Mucosa of rectum (tissue), 2 donors: ENCODE data around the gene BAIAP2.
A peak's percentile ranks its signal among the peaks of the same experiment; 100 is the strongest.

Experiments
- H3K27ac ChIP-seq, 2 donors: one replicate each; pipeline ENCODE4 v1.7.0; 2013; ENCODE audit warnings: inconsistent platforms in 2 of 2, low read depth in 2 of 2, low read length in 2 of 2
- H3K27me3 ChIP-seq, 2 donors: one replicate each; pipeline ENCODE4 v1.7.0; 2013; ENCODE audit warnings: low read length in 2 of 2; ENCODE audit not compliant: control insufficient read depth in 2 of 2, insufficient read depth in 2 of 2
- H3K36me3 ChIP-seq, 2 donors: one replicate each; pipeline ENCODE4 v1.7.0; 2013; ENCODE audit warnings: low read length in 2 of 2; ENCODE audit not compliant: control insufficient read depth in 2 of 2, insufficient read depth in 2 of 2
- H3K4me1 ChIP-seq, 2 donors: one replicate each; pipeline ENCODE4 v1.7.0; 2013; ENCODE audit warnings: low read length in 2 of 2, mild to moderate bottlenecking in 1 of 2; ENCODE audit not compliant: control insufficient read depth in 2 of 2, insufficient read depth in 2 of 2
- H3K4me3 ChIP-seq, 2 donors: one replicate each; pipeline ENCODE4 v1.7.0; 2013; ENCODE audit warnings: low read length in 2 of 2
- H3K9ac ChIP-seq, 2 donors: one replicate each; pipeline ENCODE4 v1.7.0; 2013; ENCODE audit warnings: low read length in 2 of 2, low read depth in 1 of 2, mild to moderate bottlenecking in 1 of 2
- H3K9me3 ChIP-seq, 2 donors: one replicate each; pipeline ENCODE4 v1.7.0; 2013; ENCODE audit warnings: low read length in 2 of 2; ENCODE audit not compliant: control insufficient read depth in 2 of 2
- donor health status: healthy.
- donor health status: Normal muscosa, but diverticular disease.

The BAIAP2 gene

GRCh38 chr17:81160306-81160705, 125.4 kb downstream of the BAIAP2 start:
- Histone ChIP-seq H3K4me1 (no peaks in the 10 kb centered on the region), H3K9ac (no peak overlapping the region), H3K36me3 (no peaks in the 10 kb centered on the region), H3K4me3 (no peak overlapping the region), H3K9me3 (no peaks in the 10 kb centered on the region), H3K27ac (no peak overlapping the region), H3K27me3 (peaks cover 6 to 7% of the 10 kb centered on the region in 2 donors)

GRCh38 chr17:81160747-81161453, 125.9 kb downstream of the BAIAP2 start:
- Histone ChIP-seq H3K27me3 (peaks cover 6 to 11% of the 10 kb centered on the region in 2 donors), H3K4me3 (no peak overlapping the region), H3K9ac (no peak overlapping the region), H3K4me1 (peaks cover 0 to 3% of the 10 kb centered on the region in 2 donors), H3K27ac (no peak overlapping the region), H3K36me3 (no peaks in the 10 kb centered on the region), H3K9me3 (no peaks in the 10 kb centered on the region)

- Histone ChIP-seq H3K4me3 (no peak overlapping the region), H3K9me3 (no peaks in the 10 kb centered on the region), H3K27me3 (peaks cover 6 to 12% of the 10 kb centered on the region in 2 donors), H3K4me1 (peaks cover 0 to 3% of the 10 kb centered on the region in 2 donors), H3K36me3 (no peaks in the 10 kb centered on the region), H3K27ac (no peak overlapping the region), H3K9ac (no peak overlapping the region)
Measured at GRCh38 chr17:81161536-81161935, 126.6 kb downstream of the BAIAP2 start.

GRCh38 chr17:81161972-81162371, 127.0 kb downstream of the BAIAP2 start:
- Histone ChIP-seq H3K9me3 (no peaks in the 10 kb centered on the region), H3K9ac (no peak overlapping the region), H3K4me1 (peaks cover 0 to 3% of the 10 kb centered on the region in 2 donors), H3K27me3 (peaks cover 6 to 16% of the 10 kb centered on the region in 2 donors), H3K36me3 (no peaks in the 10 kb centered on the region), H3K4me3 (no peak overlapping the region), H3K27ac (no peak overlapping the region)

- peaks cover 0 to 3% of the 10 kb centered on the region in 2 donors for H3K4me1 ChIP-seq
- no peak overlapping the region for H3K27ac ChIP-seq
- H3K36me3 ChIP-seq: no peaks in the 10 kb centered on the region
- H3K9ac ChIP-seq: no peak overlapping the region
- peaks cover 6 to 17% of the 10 kb centered on the region in 2 donors for H3K27me3 ChIP-seq
- no peak overlapping the region for H3K4me3 ChIP-seq
- no peaks in the 10 kb centered on the region for H3K9me3 ChIP-seq
Measured at GRCh38 chr17:81162491-81162890, 127.5 kb downstream of the BAIAP2 start.

GRCh38 chr17:81163051-81163695, 128.2 kb downstream of the BAIAP2 start:
- Histone ChIP-seq H3K4me1 (peaks cover 0 to 3% of the 10 kb centered on the region in 2 donors), H3K36me3 (no peaks in the 10 kb centered on the region), H3K9ac (no peak overlapping the region), H3K9me3 (no peaks in the 10 kb centered on the region), H3K4me3 (no peak overlapping the region), H3K27ac (no peak overlapping the region), H3K27me3 (peaks cover 6 to 20% of the 10 kb centered on the region in 2 donors)

GRCh38 chr17:81163703-81164370, 128.9 kb downstream of the BAIAP2 start:
- Histone ChIP-seq H3K4me3 (no peak overlapping the region), H3K27ac (no peak overlapping the region), H3K9ac (no peak overlapping the region), H3K4me1 (peaks cover 0 to 3% of the 10 kb centered on the region in 2 donors), H3K9me3 (no peaks in the 10 kb centered on the region), H3K27me3 (peaks cover 6 to 20% of the 10 kb centered on the region in 2 donors), H3K36me3 (no peaks in the 10 kb centered on the region)

GRCh38 chr17:81164371-81165245, 129.7 kb downstream of the BAIAP2 start:
- no peak overlapping the region for H3K9ac ChIP-seq
- H3K27ac ChIP-seq: no peak overlapping the region
- H3K36me3 ChIP-seq: no peaks in the 10 kb centered on the region
- peaks cover 6 to 20% of the 10 kb centered on the region in 2 donors for H3K27me3 ChIP-seq
- peaks cover 0 to 3% of the 10 kb centered on the region in 2 donors for H3K4me1 ChIP-seq
- no peaks in the 10 kb centered on the region for H3K9me3 ChIP-seq
- no peak overlapping the region for H3K4me3 ChIP-seq

GRCh38 chr17:81165246-81166032, 130.5 kb downstream of the BAIAP2 start, which contains the start of gene PVALEF:
TSS of gene PVALEF (plus strand) at chr17:81165507. CDS start at chr17:81181227, 15,720 bp downstream.
- Histone ChIP-seq H3K9ac (no peak within 1 kb of the TSS), H3K9me3 (no peaks in the 10 kb centered on the region), H3K27me3 (peaks cover 6 to 20% of the 10 kb centered on the region in 2 donors), H3K36me3 (no peaks in the 10 kb centered on the region), H3K27ac (no peak within 1 kb of the TSS), H3K4me1 (peaks cover 0 to 3% of the 10 kb centered on the region in 2 donors), H3K4me3 (peak within 1 kb of the TSS in 1 of 2 donors; percentile 41)
